GM19438 (cell line): ENCODE results near the gene HDAC6.

Source experiments
- ATAC-seq: cut with Tn5 transposase; IDR thresholded peaks from one replicate; pipeline ENCODE4 v1.9.1; 2021; ENCODE audit warnings: low read depth; ENCODE audit not compliant: unreplicated experiment

HDAC6 gene

DNA sequence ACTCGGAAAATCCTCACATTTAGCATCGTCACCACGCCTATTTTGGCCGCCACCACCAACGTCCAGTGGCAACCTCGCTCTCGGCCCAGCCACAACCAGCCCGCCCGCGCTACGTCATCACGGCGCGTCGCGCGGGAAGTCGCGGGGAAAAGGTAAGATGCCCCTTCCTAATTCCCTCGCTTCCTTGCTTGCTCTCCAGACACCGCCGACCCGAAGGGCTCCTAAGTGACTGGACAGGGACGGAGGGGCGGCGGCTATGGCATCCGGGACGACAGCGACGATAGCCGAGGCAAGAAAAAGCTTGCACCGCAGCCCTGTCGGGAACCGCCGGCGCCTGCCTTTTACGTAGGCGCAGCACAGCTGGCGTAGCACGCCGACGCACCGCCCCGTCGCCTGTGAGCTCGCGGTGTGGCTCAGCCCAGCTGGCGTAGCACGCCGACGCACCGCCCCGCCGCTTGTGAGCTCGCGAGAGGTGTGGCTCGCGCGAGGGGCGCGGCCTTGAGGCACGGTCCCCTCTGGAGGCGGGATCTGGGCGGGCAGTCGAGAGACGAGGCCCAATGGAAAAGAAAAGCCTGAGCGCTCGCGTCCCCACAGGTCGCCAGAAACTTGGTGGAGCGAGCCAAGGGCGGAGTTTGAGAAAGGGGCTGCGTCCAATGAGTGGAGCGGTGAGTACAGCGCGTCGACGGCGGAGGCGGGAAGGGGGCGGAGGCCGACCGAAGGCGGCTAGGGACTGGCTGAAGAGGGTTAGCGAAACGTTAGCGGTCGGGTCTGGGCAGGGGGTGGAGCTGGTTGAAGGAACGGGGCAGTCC lies at the start of gene HDAC6:
Gene HDAC6, plus strand, starts transcription at position 788 of the 809 bp plus-strand sequence. CDS start 626 bp downstream, outside the sequence.
- ATAC-seq, result peak; percentile 81

DNA sequence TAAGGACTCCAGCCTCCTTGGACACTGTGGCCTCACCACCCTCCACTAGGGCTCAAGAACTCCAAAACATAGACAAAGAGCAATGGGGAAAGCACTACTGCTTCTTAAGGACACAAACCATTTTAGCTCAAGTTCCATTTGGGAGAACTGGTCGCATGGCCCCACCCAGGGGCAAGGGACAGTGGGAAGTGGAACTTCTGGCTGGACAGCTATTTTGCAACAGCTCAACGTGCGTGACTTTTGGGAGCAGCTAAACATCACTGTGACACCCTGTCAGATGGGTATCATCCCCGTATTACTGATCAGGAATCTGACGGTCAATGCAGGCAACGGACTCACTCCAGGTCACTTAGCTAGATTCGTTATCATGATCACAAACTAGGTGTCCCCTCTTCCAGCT lies 49.4 kb upstream of the HDAC6 start:
- ATAC-seq, result no peak

DNA sequence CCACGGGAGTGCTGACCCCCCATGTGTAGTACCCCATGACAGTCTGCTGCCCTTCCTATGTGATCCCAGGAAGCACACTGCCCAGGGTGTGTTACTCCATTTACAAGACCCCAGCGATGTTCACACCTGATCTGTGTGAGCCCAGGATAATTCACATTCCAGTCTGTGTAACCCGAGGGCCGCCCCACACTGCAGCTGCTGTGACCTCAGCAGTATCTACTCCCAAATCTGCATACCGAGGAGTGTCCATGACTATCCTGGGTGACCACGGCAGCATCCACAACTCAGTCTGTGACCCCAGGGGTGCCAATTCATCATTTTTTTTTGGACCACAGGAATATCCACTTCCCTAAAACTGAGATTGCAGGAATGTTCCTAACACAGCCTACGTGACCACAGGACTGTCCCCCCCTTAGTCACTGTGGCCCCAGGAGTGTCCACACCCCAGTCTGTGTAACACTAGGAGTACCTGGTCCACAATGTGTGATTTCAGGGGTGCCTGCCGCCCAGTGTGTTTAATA lies 48.1 kb upstream of the HDAC6 start:
- ATAC-seq, result no peak

DNA sequence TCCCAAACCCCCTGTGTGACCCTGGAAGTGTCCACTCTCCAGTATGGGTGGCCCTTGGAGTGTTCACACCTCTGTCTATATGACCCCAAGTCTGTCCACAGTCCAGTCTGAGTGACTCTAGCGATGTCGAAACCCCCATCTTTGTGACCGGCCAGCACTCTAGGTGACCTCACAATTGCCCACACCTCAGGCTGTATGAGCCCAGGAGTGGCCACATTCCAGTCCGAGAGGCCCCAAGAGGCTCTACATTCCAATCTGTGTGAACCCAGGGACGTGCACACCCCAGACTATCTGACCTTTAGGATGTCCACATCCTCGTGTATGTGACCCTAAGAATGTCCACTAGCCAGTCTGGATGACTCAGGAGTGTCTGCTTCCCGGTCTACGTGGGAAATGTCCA lies 47.6 kb upstream of the HDAC6 start:
- ATAC-seq, result no peak

DNA sequence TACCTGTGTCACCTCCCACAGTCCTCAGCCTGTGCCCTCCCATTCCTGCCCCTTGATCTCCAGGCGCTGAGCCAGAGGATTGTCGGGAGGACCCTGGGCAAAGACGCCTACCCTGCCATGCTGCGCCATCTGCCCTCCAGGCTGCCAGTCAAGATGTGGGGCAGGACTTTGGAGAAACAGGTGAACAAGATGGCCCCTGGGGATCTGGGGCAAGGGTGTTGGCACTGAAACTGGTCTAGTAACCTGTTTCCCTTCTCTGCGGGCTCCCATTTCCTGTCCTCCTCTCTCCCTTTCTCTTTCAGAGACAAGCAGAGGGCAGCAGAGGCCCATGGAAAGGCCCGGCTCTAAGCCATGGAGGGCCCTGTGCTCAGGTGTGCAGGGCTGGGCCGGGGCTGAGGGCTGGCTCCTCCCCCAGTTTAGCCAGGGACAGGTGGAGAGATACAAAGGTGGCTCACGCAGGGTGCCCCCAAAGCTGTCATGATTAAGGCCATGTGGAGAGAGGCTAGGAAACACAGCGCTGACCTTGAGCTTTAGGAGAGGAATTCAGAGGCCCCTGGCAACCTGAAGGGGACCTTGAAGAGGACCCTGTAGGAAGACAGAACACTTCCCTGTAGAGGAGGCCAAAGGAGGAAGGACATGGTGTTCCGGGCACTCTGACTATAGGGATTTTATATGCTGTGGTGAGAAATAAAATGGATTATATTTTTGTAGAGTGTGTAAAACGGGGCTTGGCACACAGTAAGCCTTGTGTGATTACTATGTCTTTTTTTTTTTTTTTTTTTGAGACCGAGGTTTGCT lies 40.0 kb upstream of the HDAC6 start, which contains the start of gene GLOD5:
Gene GLOD5, plus strand, starts transcription at position 74 of the 798 bp plus-strand sequence. Its CDS starts 44 bp downstream, at position 118.
- ATAC-seq, result no peak

DNA sequence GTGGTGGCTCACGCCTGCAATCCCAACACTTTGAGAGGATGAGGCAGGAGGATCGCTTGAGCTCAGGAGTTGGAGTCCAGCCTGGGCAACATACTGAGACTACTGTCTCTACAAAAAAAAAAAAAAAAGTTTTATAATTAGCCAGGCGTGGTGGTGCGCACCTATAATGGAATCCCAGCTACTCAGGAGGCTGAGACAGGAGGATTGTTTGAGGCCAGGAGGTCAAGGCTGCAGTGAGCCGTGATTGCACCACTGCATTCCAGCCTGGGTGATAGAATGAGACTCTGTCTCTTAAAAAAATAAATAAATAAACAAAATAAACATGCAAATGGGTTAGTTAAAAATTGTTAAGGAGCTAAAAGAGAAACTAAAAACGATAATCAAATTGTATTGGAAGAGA lies 32.6 kb upstream of the HDAC6 start:
- ATAC-seq, result no peak

DNA sequence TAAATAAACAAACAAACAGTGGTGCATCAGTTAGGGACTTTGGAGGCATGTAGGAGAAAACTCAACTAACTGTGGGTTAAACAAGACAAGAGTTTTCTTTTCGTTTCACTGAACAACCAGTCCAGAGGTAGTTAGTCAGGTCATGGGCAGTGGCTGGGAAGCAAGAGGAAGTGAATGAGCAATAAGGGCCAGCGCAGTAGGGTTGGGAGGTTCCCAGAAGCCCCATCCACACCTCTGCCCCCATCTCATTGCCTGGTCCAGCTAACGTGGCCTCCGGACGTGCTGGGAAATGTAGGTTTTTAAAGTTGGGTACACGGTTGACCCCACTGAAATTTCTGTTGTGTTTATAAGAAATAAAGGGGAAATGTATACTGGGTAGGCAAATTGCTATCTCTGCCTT lies 31.6 kb upstream of the HDAC6 start:
- no peak for ATAC-seq

DNA sequence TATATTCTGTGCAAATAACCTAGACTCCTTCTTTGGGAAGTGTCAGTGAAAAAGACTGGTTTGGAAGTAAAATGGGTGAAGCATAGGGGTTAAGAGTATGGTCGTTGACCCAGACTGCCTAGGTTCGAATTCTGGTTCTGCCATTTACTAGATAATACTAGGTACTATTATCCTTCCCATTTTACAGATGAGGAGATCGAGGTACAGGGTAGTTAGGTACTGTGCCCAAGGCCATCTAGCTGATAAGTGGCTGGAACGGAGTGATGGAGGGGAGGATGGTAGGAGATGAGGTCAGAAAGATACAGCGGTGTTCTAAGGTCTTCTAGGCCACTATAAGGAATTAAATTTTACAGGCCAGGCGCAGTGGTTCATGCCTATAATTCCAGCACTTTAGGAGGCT lies 29.3 kb upstream of the HDAC6 start:
- no peak for ATAC-seq

DNA sequence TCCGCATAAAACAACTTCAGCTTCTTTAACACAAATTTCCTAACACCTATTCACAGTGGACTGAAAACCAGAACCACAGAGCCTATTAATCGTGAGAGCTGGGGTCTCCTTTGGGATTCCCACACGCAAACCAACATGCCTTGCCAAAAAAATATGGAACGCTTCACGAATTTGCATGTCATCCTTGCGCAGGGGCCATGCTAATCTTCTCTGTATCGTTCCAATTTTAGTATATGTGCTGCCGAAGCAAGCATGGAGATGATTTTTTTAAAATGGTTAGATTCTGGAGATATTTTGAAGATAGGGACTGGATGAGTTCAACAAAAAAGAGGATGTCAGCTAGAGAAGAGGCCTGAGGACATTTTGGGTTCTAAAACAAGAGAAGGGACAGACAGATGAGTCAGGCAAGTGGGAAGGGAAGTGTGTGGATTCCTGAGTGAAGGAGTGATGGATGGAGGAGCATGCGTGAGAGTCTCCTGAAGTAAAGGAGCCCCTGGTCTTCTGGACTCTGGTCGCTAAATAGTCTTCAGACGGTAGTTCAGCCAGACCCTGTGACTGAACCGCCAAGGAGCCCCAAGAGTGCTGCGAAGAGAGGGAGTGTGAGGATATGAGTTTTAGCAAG lies 24.9 kb upstream of the HDAC6 start:
- no peak for ATAC-seq

DNA sequence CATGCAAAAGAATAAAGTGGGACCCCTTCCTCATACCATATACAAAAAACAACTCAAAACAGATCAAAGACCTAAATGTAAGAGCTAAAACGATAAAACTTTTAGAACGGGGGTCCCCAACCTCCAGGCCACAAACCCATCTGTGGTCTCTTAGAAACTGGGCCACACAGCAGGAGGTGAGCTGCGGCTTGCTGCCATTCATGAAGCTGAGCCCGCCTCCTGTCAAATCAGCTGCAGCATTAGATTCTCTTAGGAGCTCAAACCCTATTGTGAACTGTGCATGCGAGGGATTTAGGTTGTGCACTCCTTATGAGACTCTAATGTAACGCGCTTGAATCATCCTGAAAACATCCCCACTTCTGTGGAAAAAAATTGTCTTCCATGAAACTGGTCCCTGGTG lies 22.5 kb upstream of the HDAC6 start:
- ATAC-seq, result no peak

DNA sequence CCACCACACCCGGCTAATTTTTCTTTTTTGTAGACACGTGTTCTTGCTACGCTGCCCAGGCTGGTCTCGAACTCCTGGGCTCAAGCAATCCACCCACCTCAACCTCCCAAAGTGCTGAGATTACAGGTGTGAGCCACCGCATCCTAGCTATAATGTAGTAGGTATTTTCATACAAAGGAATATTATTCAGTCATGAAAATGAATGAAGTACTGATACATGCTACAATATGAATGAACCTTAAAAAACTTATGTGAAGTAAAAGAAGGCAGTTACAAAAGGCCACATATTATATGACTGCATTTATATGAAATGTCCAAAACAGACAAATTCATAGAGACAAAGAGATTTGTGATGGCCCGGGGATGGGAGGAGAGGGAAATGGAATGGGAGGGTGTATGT lies 20.2 kb upstream of the HDAC6 start:
- ATAC-seq, result no peak

DNA sequence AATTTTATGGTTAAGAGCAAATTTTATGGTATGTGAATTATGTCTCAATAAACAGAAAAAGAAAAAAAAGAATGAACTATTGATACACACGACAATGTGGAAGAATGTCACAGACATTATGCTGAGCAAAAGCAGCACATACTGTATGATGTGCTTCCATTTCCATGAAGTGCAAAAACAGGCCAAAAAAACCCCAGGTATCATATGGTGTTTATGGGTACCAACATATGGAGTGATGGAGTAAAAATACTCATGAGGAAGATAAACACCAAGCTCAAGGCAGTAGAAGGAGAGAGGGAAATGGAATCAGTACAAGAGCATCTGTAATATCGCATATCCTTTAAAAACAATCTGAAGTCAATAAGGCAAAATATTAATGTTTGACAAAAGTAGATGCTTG lies 19.7 kb upstream of the HDAC6 start:
- ATAC-seq, result no peak

DNA sequence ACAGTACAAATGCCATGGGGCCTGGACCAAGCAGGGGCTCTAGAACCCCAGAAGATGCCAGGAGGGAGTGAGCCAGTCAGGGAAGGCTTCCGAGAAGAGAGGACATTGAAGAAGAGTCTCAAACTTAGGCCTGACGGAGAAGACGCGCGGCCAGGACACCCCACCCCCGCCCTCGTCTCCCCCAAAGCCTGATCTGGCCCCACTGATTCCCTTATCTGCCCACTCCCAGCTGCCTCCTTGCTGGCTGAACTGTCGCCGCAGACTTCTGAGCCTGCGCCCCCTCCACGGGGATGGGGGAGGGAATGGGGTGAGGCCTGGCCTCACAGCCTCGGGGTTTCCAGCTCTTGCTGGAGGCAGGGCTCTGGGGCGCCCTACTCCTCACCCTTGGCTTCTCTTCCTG lies 19.1 kb upstream of the HDAC6 start:
- no peak for ATAC-seq

DNA sequence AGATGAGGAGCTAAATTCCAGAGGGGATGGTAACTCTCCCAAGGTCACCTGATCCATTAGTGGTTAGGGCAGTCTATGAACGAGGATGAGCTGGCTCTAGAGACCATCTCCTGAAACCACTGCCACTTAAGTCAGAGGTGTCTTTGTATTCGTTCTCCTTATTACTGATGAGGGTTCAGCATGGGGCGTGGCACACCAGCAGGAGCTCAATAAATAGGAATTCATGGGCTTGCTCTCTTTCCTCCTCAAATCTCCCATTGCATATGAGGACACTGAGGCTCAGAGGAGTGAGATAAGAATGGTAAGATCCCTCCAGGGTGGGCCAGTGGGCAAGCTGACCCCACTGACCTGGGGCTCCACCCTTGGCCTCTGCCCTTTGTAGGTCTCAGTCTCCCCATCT lies 17.1 kb upstream of the HDAC6 start:
- no peak for ATAC-seq

DNA sequence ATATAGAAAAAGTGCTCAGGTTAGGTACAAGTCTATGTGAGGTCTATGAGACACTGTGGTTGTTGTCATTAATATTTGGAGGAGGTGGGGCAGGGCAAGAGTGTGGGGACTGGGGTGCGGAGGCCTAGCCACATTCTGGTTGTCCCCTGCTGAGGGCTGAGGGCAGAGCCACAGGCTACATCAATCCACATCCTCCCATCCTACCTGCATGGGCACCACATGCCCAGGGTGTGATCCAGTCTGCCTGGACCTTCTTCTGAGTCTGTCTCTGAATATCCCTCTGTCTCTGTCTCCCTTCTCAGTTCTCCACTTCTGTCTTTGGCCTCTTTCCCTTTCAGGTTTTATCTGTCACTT lies 16.7 kb upstream of the HDAC6 start:
- no peak for ATAC-seq

DNA sequence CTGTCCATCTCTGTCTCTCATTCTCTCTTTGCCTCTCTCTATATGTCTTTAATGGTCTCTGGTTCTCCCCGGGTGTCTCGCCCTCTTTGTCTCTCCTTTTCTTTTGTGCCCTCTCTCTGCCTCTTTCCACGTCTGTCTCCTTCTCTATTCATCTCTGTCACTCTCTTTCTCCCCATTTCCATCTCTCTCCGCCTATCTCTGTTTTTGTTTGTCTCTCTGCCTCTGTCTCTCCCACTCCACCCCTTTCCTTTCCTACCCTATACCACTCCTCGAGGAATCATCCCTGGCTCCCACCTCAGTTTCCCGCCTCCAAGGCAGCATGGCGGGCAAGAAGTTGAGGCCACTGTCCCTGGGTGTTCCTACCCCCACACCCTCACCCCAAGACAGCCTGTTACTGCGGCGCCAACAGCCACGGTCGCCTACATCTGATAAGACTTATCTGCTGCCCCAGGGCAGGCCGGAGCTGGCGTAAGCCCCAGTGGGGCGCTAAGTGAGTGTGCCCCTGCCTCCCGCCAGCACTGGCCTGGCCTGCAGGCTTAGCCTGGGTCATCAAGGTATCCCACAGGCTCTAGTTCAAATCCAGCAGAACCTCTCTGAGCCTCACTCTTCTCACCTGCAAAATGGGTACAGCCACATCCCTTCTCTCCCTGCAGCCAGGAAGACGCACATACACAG lies 16.2 kb upstream of the HDAC6 start:
- no peak for ATAC-seq

DNA sequence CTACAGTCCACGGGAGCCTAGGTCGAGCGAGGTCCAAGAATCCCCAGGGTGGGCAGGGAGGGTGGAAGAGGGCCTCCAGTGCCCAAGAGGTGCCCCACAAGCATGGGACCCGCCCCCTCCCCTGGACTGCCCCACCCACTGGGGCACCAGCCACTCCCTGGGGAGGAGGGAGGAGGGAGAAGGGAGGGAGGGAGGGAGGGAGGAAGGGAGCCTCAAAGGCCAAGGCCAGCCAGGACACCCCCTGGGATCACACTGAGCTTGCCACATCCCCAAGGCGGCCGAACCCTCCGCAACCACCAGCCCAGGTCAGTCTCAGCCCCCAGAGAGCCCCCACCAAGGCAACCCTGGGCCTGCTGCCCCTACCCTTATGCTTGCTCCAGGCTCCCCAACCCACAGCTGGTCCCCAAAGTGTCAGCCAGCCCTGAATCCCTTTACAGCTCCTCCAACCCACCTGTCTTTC lies 15.5 kb upstream of the HDAC6 start, which contains the start of gene GATA1:
Gene GATA1, plus strand, starts transcription at position 250 of the 460 bp plus-strand sequence. CDS start 4,520 bp downstream, outside the sequence.
- no peak for ATAC-seq

DNA sequence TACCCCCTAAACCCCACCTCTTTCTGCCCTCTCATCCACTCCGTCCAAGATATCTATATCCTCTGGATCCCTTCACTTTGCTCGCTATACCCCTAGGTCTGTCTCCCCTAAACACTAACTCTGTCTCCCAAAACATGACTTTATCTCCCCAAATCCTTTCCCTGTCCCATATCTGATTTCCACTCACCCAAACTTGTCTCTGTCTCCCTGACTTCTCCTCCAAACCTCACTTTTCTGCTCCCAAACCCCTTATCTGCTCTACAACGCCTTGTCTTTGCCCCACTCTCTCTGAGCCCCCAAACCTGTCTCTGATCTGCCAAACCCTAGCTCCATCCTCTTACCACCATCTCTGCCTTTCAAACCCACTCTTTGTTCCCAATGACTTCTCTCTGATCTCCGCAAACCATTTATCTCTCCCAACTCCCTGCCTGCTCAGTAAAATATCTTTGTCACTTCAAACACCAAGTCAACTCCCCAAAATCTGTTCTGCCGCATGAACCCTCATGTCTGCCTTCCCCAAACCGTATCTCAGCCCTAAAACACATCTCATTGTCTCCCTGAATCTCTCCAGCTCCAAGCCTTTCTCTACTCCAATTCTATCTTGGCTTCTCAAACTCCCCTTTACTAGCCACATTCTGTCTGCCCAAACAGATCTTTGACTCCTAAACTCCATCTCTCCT lies 14.9 kb upstream of the HDAC6 start:
- no peak for ATAC-seq

DNA sequence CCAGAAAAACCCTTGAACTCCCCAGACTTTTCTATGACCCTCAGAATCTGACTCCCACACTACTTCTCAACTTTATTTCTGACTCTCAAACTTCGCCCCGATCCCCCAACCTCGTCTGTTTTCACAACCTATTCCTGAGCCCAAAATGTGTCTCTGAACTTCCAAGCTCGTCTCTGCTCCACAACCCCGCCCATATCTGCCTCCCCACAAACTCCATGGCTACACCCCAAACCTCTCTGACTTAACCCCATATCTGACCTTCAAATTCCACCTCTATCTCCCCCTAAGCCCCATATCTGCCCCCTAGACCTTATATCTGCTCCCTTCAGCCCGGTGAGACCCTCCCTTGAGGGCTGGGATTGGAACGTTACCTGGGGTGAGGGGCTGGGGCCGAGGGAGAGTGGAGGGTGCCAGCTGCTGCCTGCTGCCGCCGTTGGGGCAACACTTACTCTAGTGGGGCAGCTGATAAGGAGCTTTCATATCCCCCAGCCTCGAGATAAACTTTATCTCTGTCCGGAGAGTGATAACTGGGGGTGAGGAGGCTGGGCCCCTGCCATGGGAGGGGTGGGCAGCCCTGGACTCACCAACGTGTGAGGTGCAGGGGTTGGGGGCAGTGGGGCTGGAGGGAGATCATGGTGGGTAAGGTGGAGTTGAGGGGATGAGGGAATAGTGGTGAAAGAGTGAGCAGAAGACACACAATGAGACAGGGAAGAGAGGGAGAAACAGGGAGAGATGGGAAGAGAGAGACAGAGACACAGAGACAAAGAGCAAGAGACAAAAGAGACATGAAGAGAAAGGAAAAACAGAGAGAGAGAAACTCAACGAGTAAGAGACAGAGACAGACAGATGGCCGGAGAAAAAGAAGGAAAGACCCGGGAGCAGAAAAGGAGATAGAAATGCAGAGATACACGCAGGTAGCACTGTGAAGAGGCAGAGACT lies 14.1 kb upstream of the HDAC6 start:
- ATAC-seq, result no peak
